Cardiac muscle cell (in vitro differentiated cells and primary cell): Measurements from ENCODE around the gene CPLX3. TPM values are rescaled to one million over a fixed set of nuclear protein-coding genes. Genes with fewer than 3 reads are reported as not detected.
A peak's percentile ranks its signal among the peaks of the same experiment; 100 is the strongest.
"Not testable (repeated sequence)": the region's sequence is repeated elsewhere in the genome, so short reads cannot be mapped to it uniquely, and the experiment has no call there.

Experiments
- DNase-seq, 2 donors: peaks; one replicate each; pipeline versions ENCODE4 v3.0.0 to v3.0.0-alpha.2; 2010 to 2017; ENCODE audit warnings: low read depth in 1 of 2, low spot score in 1 of 2
- H3K27ac ChIP-seq: fragments of 200-600 bp; sonication (generic); 2 replicates; pipeline ENCODE4 v1.5.1; 2016
- H3K27me3 ChIP-seq: fragments of 200-600 bp; sonication (generic); 2 replicates; pipeline ENCODE4 v1.6.0; 2016; ENCODE audit warnings: control low read depth
- H3K36me3 ChIP-seq: fragments of 200-600 bp; sonication (generic); 2 replicates; pipeline ENCODE4 v1.5.1; 2016; ENCODE audit warnings: control low read depth
- H3K4me1 ChIP-seq: fragments of 200-600 bp; sonication (generic); 2 replicates; pipeline ENCODE4 v1.8.1; 2017; ENCODE audit warnings: low read depth, mild to moderate bottlenecking, mixed run types
- H3K4me3 ChIP-seq: fragments of 200-600 bp; sonication (generic); 2 replicates; pipeline ENCODE4 v1.5.1; 2016; ENCODE audit warnings: mild to moderate bottlenecking
- H3K9me3 ChIP-seq: fragments of 200-600 bp; sonication (generic); 2 replicates; pipeline ENCODE4 v1.5.1; 2017; ENCODE audit warnings: low read depth, mild to moderate bottlenecking, control low read depth
- CTCF ChIP-seq: IDR thresholded peaks from 2 replicates; pipeline ENCODE4 v1.5.1; 2012; ENCODE audit warnings: low read depth, mild to moderate bottlenecking, low read length
- polyA plus RNA-seq: library from polyadenylated mRNA; unstranded; fragments of >200 nt; fragmentation: Nextera tagmentation; extraction: Ambion mirVana; gene quantifications from 2 replicates; pipeline ENCODE4 v1.2.1, GENCODE V29; 2016
- total RNA-seq: library from RNA; depleted of rRNA; stranded (reverse); fragments of >200 nt; gene quantifications from 2 replicates; pipeline ENCODE4 v1.2.3, GENCODE V29; 2016

CPLX3 gene
- total and polyA plus RNA-seq, 2 experiments from 2014 or later = not detected

GRCh38 chr15:74784426-74785193 lies 41.8 kb upstream of the CPLX3 start:
- H3K4me3 ChIP-seq = no peak overlapping the region
- no peak for TF ChIP-seq CTCF
- H3K4me1 ChIP-seq = peaks cover 47% of the 10 kb centered on the region

DNA sequence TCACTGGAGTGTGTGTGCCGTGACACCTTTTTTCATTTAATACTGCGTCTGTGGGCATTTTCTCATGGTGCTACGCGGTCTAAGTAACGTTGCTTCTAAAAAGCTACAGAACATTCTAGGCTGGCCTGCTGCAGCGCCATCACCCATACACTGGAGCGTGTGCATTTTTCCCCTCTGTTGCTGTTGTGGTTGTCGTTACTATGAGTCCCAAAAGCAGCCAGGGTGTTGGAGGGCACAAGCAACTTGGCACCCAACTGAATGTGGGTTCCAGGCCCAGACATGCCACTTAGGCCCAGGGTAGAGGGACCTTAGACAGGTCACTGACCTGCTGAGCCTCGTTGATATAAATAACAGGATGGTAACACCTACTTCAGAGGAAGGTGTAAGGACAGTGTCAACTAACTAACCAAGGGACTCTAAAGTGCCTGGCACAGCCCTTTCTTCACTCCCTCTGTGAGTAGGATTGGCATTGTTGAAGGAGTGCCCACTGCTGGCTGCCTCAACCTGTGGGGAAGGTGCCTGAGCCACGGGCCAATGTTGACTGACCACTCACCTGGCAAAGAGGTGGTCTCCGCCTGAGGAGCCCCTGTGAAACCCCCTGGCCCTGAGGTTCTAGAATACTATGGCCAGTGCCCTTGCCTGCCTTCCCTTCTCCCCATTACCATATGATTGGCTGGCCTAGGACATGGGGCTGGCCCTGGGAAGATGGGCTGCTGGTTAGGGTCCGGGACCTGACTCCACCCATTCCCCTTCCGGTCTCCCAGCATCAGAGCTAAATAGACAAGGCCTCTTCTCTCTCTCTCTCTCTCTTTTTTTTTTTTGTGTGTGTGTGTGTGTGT lies 41.0 kb upstream of the CPLX3 start:
- Histone ChIP-seq H3K27ac (no peak overlapping the region), H3K36me3 (no peaks in the 10 kb centered on the region), H3K27me3 (no peaks in the 10 kb centered on the region), H3K4me3 (no peak overlapping the region), H3K4me1 (peaks cover 50% of the 10 kb centered on the region), H3K9me3 (no peaks in the 10 kb centered on the region)
- no peak for DNase-seq
- no peak for TF ChIP-seq CTCF

More at GRCh38 chr15:74784426-74785193, 41.8 kb upstream of the CPLX3 start:
- DNase-seq = no peak
- no peaks in the 10 kb centered on the region for H3K36me3 ChIP-seq
- H3K27ac ChIP-seq = no peak overlapping the region
- H3K27me3 ChIP-seq = no peaks in the 10 kb centered on the region
- no peaks in the 10 kb centered on the region for H3K9me3 ChIP-seq

DNA sequence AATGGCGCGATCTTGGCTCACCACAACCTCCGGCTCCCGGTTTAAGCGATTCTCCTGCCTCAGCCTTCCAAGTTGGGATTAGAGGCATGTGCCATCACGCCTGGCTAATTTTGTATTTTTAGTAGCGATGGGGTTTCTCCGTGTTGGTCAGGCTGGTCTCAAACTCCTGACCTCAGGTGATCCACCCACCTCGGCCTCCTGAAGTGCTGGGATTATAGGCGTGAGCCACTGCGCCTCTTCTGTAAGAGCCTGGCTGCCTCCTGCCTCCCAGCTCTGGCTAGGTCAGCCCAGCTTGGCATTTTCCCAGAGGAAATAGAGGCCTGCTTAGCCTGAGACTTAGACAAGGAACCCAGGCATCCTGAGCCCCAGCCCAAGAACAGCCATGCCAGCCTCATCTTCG lies 40.3 kb upstream of the CPLX3 start:
- not testable (repeated sequence) for H3K9me3 ChIP-seq, H3K4me3 ChIP-seq, DNase-seq, H3K27me3 ChIP-seq, H3K36me3 ChIP-seq, H3K27ac ChIP-seq
- H3K4me1 ChIP-seq = peaks cover 46% of the 10 kb centered on the region

DNA sequence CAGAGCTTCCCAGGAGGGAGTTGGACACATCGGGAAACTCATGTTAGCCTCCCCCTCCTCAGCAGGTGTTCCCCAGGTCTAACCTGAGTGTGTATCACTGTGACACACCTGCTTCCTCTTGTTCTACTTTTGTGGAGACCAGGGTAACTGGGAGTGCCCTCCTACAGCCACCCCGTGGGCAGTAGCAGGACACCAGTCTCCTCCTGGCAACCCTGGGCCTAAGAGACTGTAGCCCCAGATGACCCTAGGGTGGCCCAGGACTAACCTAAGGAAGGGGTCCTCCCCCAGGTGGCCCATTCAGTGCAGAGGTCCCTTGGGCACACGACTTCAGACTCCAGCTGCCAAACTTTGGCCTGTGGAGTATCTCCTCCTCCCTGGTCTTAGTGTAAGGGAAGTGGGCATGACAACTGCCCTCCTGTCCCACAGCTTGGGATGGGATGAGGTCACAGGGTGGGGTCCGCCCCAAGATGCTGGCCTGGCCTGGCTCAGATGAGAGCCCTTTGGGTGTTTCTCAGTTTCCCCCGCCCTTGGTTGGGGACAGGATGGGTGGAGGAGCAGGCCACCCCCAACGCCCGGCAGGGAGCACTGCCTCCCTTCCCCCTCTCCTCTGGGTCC lies 39.8 kb upstream of the CPLX3 start:
- no peaks in the 10 kb centered on the region for H3K36me3 ChIP-seq
- TF ChIP-seq CTCF = no peak
- no peaks in the 10 kb centered on the region for H3K27me3 ChIP-seq
- DNase-seq = no peak
- H3K4me1 ChIP-seq = peaks cover 40% of the 10 kb centered on the region
- no peak overlapping the region for H3K4me3 ChIP-seq
- H3K9me3 ChIP-seq = no peaks in the 10 kb centered on the region
- no peak overlapping the region for H3K27ac ChIP-seq

DNA sequence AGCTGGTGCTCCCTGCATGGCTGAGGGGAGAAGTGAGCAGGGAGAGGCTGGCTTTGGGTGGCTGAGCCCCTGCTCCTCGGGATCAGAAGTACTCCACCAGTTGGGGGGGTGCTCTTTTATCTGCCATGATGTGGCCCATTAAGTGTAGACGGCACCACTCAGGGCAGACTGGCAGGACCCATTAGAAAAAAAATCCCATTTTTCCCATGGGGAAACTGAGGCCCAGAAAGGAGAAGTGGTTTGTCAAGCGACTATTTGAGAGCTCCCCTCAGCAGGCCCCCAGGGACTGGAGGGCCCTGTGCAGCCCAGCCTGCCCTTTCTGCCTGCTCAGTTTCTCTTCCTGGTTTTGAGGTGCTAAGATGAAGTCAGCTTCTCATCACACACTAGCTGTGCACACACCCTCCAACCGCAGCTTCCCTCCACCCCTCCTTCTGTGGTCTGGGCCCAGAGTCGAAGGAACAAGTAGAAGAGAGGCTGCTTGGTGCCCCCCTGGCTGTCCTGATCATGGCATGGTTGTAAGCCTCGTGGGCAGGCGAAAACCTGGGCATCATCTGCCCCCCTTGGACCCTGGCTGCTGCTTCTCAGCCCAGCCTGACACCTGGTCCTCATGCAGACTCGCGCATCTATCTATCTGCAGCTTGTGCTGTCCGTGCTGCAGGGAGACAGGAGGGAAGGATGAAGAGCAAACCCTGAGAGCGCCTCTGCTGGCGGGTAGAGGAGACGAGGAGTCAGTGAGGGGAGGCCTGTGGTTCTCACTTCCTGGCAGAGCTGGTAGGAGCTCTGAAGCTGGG lies 39.0 kb upstream of the CPLX3 start:
- Histone ChIP-seq H3K27ac (no peak overlapping the region), H3K4me1 (peaks cover 40% of the 10 kb centered on the region), H3K9me3 (no peaks in the 10 kb centered on the region), H3K4me3 (no peak overlapping the region), H3K27me3 (no peaks in the 10 kb centered on the region), H3K36me3 (no peaks in the 10 kb centered on the region)
- peak; percentile 83 for TF ChIP-seq CTCF
- DNase-seq = peak; percentile 58 to 76
